Calu3 (cell line): ENCODE results near the gene UMPS. TPM values are rescaled to one million over a fixed set of nuclear protein-coding genes. Genes with fewer than 3 reads are reported as not detected.
A peak's percentile ranks its signal among the peaks of the same experiment; 100 is the strongest.

ENCODE experiments used
- BruUV-seq: library from RNA; stranded (reverse); fragments of 400-500 nt; replicated peaks from 2 replicates; lab custom pipeline; 2021; lab: Mats Ljungman, UMichigan
- CTCF ChIA-PET: fragments of 300-600 bp; sonication (Branson Sonifier 250); formaldehyde crosslinking; loops from one replicate; lab custom pipeline; 2022; ENCODE audit warnings: antibody characterized with exemption; lab: Charles Lee
- DNase-seq: peaks from one replicate; pipeline ENCODE4 v3.0.0; 2022
- H3K27ac Mint-ChIP-seq: one replicate; pipeline ENCODE4 v1.8.0; 2022; ENCODE audit warnings: mixed read lengths; ENCODE audit not compliant: unreplicated experiment
- H3K27me3 Mint-ChIP-seq: one replicate; pipeline ENCODE4 v1.8.0; 2022; ENCODE audit warnings: mixed read lengths; ENCODE audit not compliant: unreplicated experiment
- H3K36me3 Mint-ChIP-seq: one replicate; pipeline ENCODE4 v1.8.0; 2022; ENCODE audit warnings: mild to moderate bottlenecking, moderate library complexity, mixed read lengths; ENCODE audit not compliant: insufficient read depth, unreplicated experiment
- H3K4me1 Mint-ChIP-seq: one replicate; pipeline ENCODE4 v1.8.0; 2022; ENCODE audit warnings: mild to moderate bottlenecking, low read depth, mixed read lengths; ENCODE audit not compliant: unreplicated experiment
- H3K4me3 Mint-ChIP-seq: one replicate; pipeline ENCODE4 v1.8.0; 2022; ENCODE audit warnings: mild to moderate bottlenecking, low read depth, moderate library complexity, mixed read lengths; ENCODE audit not compliant: unreplicated experiment
- H3K9me3 Mint-ChIP-seq: one replicate; pipeline ENCODE4 v1.8.0; 2022; ENCODE audit warnings: low read depth, mixed read lengths; ENCODE audit not compliant: unreplicated experiment
- CTCF ChIP-seq: fragments of 200-600 bp; IDR thresholded peaks from one replicate; pipeline ENCODE4 v1.8.0; 2022; ENCODE audit warnings: antibody characterized with exemption; ENCODE audit not compliant: unreplicated experiment
- intact Hi-C: fragments of 100-400 bp; cut with micrococcal nuclease; formaldehyde crosslinking; loops from one replicate; pipeline ENCODE4 v1.10.0; 2022; ENCODE audit not compliant: unreplicated experiment
- total RNA-seq: library from RNA; stranded (reverse); gene quantifications from 2 replicates; pipeline ENCODE4 v1.2.3, GENCODE V29; 2022

The UMPS gene
- total RNA-seq, 1 experiment from 2014 or later: 73.0 TPM

DNA sequence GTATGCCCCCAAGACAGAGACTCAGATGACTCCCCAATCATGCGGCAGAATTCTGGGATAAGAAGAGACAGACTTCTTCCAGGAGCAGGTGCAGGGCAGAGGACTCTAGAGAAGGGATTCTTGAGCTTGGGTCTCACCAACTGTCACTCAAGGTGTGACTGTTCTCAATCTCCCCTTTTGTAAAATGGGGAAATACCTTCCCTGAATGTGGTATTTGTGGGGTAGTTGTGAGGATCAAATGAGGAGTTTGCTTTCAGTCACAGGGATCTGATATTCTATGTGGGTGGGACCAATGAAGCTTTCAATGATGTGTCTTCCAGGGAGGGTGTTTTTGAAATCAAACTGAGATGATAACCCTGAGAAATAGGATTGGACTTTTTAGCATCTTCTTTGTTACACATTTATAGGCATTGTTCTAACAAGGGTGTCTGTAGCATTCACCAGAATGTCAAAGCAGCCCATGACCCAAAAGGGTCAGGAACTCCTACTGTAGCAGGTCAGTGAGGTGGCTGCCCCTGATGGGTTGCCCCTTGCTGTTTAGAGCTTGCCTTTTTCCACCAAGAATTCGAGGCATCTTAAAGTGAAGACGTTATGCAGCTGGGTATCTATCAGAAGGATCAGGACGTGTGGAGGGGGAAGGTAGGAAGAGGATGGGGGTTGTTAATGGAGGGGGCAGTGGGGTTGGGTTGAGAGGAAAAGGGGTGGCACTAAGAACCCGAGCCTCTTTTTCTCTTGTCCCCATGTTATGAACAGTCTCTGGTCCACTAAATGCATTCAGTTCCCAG is 28.8 kb downstream of the UMPS start:
- H3K4me1 Mint-ChIP-seq: peaks cover 10% of the 10 kb centered on the region
- no peaks in the 10 kb centered on the region for H3K9me3 Mint-ChIP-seq
- CTCF ChIA-PET: interaction anchor here (1.0 to 3.3 kb wide), 2 partner anchors 143 to 168 kb away, joined by 3 to 43 read pairs; no protein-coding TSS in a partner anchor
- TSS peak; percentile 27 for BruUV-seq
- H3K4me3 Mint-ChIP-seq: no peak overlapping the region
- no peaks in the 10 kb centered on the region for H3K27me3 Mint-ChIP-seq
- no peak for DNase-seq
- no peak for TF ChIP-seq CTCF
- intact Hi-C loops: no loop called here
- peaks cover 29% of the 10 kb centered on the region for H3K36me3 Mint-ChIP-seq
- no peak overlapping the region for H3K27ac Mint-ChIP-seq

- CTCF ChIA-PET: interaction anchor here (1.0 to 3.3 kb wide), 4 partner anchors 138 to 227 kb away, joined by 3 to 43 read pairs (median 4); no protein-coding TSS in a partner anchor
- Mint-ChIP-seq H3K4me1 (peaks cover 10% of the 10 kb centered on the region), H3K9me3 (no peaks in the 10 kb centered on the region), H3K4me3 (no peak overlapping the region), H3K36me3 (peaks cover 29% of the 10 kb centered on the region), H3K27ac (no peak overlapping the region), H3K27me3 (no peaks in the 10 kb centered on the region)
- TF ChIP-seq CTCF: no peak
- no TSS peak for BruUV-seq
- intact Hi-C loops: loop anchor here (2.0 kb wide), 1 partner anchor 227 kb away; no protein-coding TSS in a partner anchor
- no peak for DNase-seq
Observed at GRCh38 chr3:124759666-124760401, 29.6 kb downstream of the UMPS start.

GRCh38 chr3:124760601-124761000 is 30.3 kb downstream of the UMPS start:
- DNase-seq: no peak
- H3K27ac Mint-ChIP-seq: no peak overlapping the region

More at GRCh38 chr3:124760601-124761000, 30.3 kb downstream of the UMPS start:
- no peak for TF ChIP-seq CTCF
- Mint-ChIP-seq H3K4me3 (no peak overlapping the region), H3K9me3 (no peaks in the 10 kb centered on the region), H3K36me3 (peaks cover 33% of the 10 kb centered on the region), H3K27me3 (no peaks in the 10 kb centered on the region), H3K4me1 (peaks cover 10% of the 10 kb centered on the region)
- CTCF ChIA-PET: interaction anchor here (0.5 to 3.3 kb wide), 10 partner anchors 14 to 246 kb away, joined by 3 to 43 read pairs (median 4); no protein-coding TSS in a partner anchor
- intact Hi-C loops: loop anchor here (2.0 kb wide), 1 partner anchor 226 kb away; no protein-coding TSS in a partner anchor
- BruUV-seq: no TSS peak
